H1 (cell line): Measurements from ENCODE around the gene ARL14. TPM values are rescaled to one million over a fixed set of nuclear protein-coding genes. Genes with fewer than 3 reads are reported as not detected.

Experiments
- CTCF ChIA-PET: fragments of 300-600 bp; sonication (Branson Sonifier 250); formaldehyde crosslinking; loops from one replicate; lab custom pipeline; 2021; ENCODE audit not compliant: partially characterized antibody; lab: Charles Lee
- POLR2A ChIA-PET: fragments of 300-600 bp; sonication (Branson Sonifier 250); formaldehyde crosslinking; loops from one replicate; lab custom pipeline; 2021; ENCODE audit warnings: inconsistent platforms; ENCODE audit not compliant: partially characterized antibody; lab: Charles Lee
- DNase-seq, 2 experiments: peaks; one replicate each; pipeline versions ENCODE4 v3.0.0 to v3.0.0-alpha.2; 2010 to 2022; ENCODE audit warnings: low spot score in 2 of 2, low read depth in 1 of 2, mixed read lengths in 1 of 2
- FAIRE-seq: peaks from 2 replicates; lab custom pipeline; 2011; peaks lifted over from hg19 to GRCh38; lab: Jason Lieb, UNC
- H2AFZ ChIP-seq: 2 replicates; pipeline ENCODE4 v1.8.1; 2012; ENCODE audit warnings: low read length, inconsistent platforms
- H2AK5ac ChIP-seq: 2 replicates; pipeline ENCODE4 v1.6.1; 2013; ENCODE audit warnings: low read depth, low read length
- H2BK120ac ChIP-seq: replicated peaks from 2 replicates; pipeline ENCODE3; 2013; ENCODE audit warnings: low read depth, low read length, inconsistent platforms
- H2BK12ac ChIP-seq: 2 replicates; pipeline ENCODE4 v1.6.1; 2013; ENCODE audit warnings: low read depth, low read length
- H2BK15ac ChIP-seq: 2 replicates; pipeline ENCODE4 v1.6.1; 2013; ENCODE audit warnings: low read length
- H2BK20ac ChIP-seq: 2 replicates; pipeline ENCODE4 v1.6.1; 2013; ENCODE audit warnings: low read length
- H2BK5ac ChIP-seq: 2 replicates; pipeline ENCODE4 v1.6.1; 2013; ENCODE audit warnings: low read depth, low read length
- H3K14ac ChIP-seq: 2 replicates; pipeline ENCODE4 v1.6.1; 2013; ENCODE audit warnings: inconsistent platforms; ENCODE audit not compliant: insufficient read length
- H3K18ac ChIP-seq: 2 replicates; pipeline ENCODE4 v1.6.1; 2013; ENCODE audit warnings: low read length; ENCODE audit errors: extremely low read depth
- H3K23ac ChIP-seq: 2 replicates; pipeline ENCODE4 v1.6.1; 2013; ENCODE audit warnings: inconsistent platforms; ENCODE audit not compliant: insufficient read length
- H3K23me2 ChIP-seq: 2 replicates; pipeline ENCODE4 v1.6.1; 2013; ENCODE audit warnings: low read depth, low read length
- H3K27ac ChIP-seq: 2 replicates; pipeline ENCODE4 v1.6.1; 2011; ENCODE audit warnings: low read depth, low read length, inconsistent platforms
- H3K27me3 ChIP-seq, 4 experiments: replicated peaks in 1 of 4; 1 replicate in 1 of 4; 2 replicates in 3 of 4; pipeline versions ENCODE4 v1.6.1 to v1.8.1; 2011 to 2013; ENCODE audit warnings: low read length in 3 of 4, mild to moderate bottlenecking in 3 of 4, inconsistent platforms in 2 of 4, mixed read lengths in 2 of 4, moderate library complexity in 1 of 4; ENCODE audit not compliant: control insufficient read depth in 3 of 4, insufficient read depth in 3 of 4; ENCODE audit errors: extremely low read depth in 1 of 4
- H3K36me3 ChIP-seq, 4 experiments: 2 replicates each; pipeline versions ENCODE4 v1.6.1 to v1.8.1; 2011 to 2013; ENCODE audit warnings: mild to moderate bottlenecking in 4 of 4, low read length in 3 of 4, moderate library complexity in 2 of 4, control low read depth in 1 of 4, inconsistent platforms in 1 of 4; ENCODE audit not compliant: insufficient read depth in 4 of 4, control insufficient read depth in 2 of 4
- H3K4ac ChIP-seq: replicated peaks from 2 replicates; pipeline ENCODE3; 2013; ENCODE audit warnings: low read length, low read depth, mixed read lengths, inconsistent platforms; ENCODE audit not compliant: insufficient read length
- H3K4me1 ChIP-seq, 4 experiments: replicated peaks in 1 of 4; 1 replicate in 1 of 4; 2 replicates in 3 of 4; pipeline versions ENCODE4 v1.6.1 to v1.8.1; 2011 to 2013; ENCODE audit warnings: low read length in 3 of 4, inconsistent platforms in 2 of 4, mixed read lengths in 1 of 4; ENCODE audit not compliant: insufficient read depth in 4 of 4, control insufficient read depth in 3 of 4
- H3K4me2 ChIP-seq, 2 experiments: 2 replicates each; pipeline versions ENCODE4 v1.6.1 to v1.8.1; 2011 to 2013; ENCODE audit warnings: low read depth in 2 of 2, low read length in 2 of 2, control low read depth in 1 of 2, inconsistent platforms in 1 of 2, mild to moderate bottlenecking in 1 of 2; ENCODE audit not compliant: insufficient read depth in 1 of 2
- H3K4me3 ChIP-seq, 4 experiments: fragments of 200-600, 300-600 bp in 1 of 4; sonication (generic), shearing (Covaris generic), sonication (Bioruptor Twin) in 1 of 4; 2 replicates each; pipeline versions ENCODE4 v1.5.1 to v1.8.1; 2011 to 2016; ENCODE audit warnings: low read length in 4 of 4, low read depth in 3 of 4, control low read depth in 2 of 4, inconsistent platforms in 2 of 4, mild to moderate bottlenecking in 2 of 4, mixed read lengths in 1 of 4, moderate library complexity in 1 of 4; ENCODE audit not compliant: insufficient read depth in 2 of 4; ENCODE audit errors: extremely low read depth in 1 of 4
- H3K56ac ChIP-seq: replicated peaks from 2 replicates; pipeline ENCODE3; 2013; ENCODE audit warnings: low read depth, mild to moderate bottlenecking, mixed read lengths, low read length, inconsistent platforms; ENCODE audit not compliant: insufficient read length
- H3K79me1 ChIP-seq: 2 replicates; pipeline ENCODE4 v1.6.1; 2013; ENCODE audit warnings: low read depth, low read length, control low read depth
- H3K79me2 ChIP-seq, 2 experiments: 2 replicates each; pipeline versions ENCODE4 v1.6.1 to v1.8.1; 2012 to 2013; ENCODE audit warnings: low read length in 2 of 2, mild to moderate bottlenecking in 2 of 2, inconsistent platforms in 1 of 2; ENCODE audit not compliant: insufficient read depth in 2 of 2, control insufficient read depth in 1 of 2
- H3K9ac ChIP-seq, 4 experiments: replicated peaks in 1 of 4; 1 replicate in 1 of 4; 2 replicates in 3 of 4; pipeline versions ENCODE4 v1.6.1 to v1.8.1; 2011 to 2013; ENCODE audit warnings: low read depth in 3 of 4, low read length in 3 of 4, control low read depth in 2 of 4, mild to moderate bottlenecking in 2 of 4, moderate library complexity in 2 of 4, inconsistent platforms in 1 of 4; ENCODE audit errors: extremely low read depth in 1 of 4
- H3K9me3 ChIP-seq, 2 experiments: 2 replicates each; pipeline versions ENCODE4 v1.6.1 to v1.8.1; 2012 to 2013; ENCODE audit warnings: mild to moderate bottlenecking in 2 of 2, moderate library complexity in 2 of 2, control low read depth in 1 of 2, inconsistent platforms in 1 of 2, low read depth in 1 of 2, low read length in 1 of 2, mixed read lengths in 1 of 2; ENCODE audit not compliant: insufficient read depth in 2 of 2
- H4K20me1 ChIP-seq, 2 experiments: replicated peaks in 1 of 2; 2 replicates each; pipeline versions ENCODE3 to v1.8.1; 2011 to 2013; ENCODE audit warnings: inconsistent platforms in 2 of 2, low read length in 2 of 2, mild to moderate bottlenecking in 1 of 2; ENCODE audit not compliant: insufficient read depth in 2 of 2, control insufficient read depth in 1 of 2
- H4K5ac ChIP-seq: 2 replicates; pipeline ENCODE4 v1.6.1; 2013; ENCODE audit warnings: low read length, low read depth, mixed read lengths, inconsistent platforms; ENCODE audit not compliant: insufficient read length
- H4K8ac ChIP-seq: 2 replicates; pipeline ENCODE4 v1.8.0; 2013; ENCODE audit warnings: mild to moderate bottlenecking, moderate library complexity, low read length, inconsistent platforms; ENCODE audit not compliant: insufficient read depth; ENCODE audit errors: extremely low read depth
- H4K91ac ChIP-seq: replicated peaks from 2 replicates; pipeline ENCODE3; 2013; ENCODE audit warnings: low read length, mixed read lengths, inconsistent platforms; ENCODE audit not compliant: insufficient read length
- CBX5 ChIP-seq: fragments of 300-800, 300-1000 bp; sonication (generic); IDR thresholded peaks from 2 replicates; pipeline ENCODE4 v1.7.1; 2016; ENCODE audit warnings: antibody characterized with exemption, low read length, low read depth
- EGR1 ChIP-seq: IDR thresholded peaks from 2 replicates; pipeline ENCODE4 v1.6.1; 2011; ENCODE audit warnings: low read depth, low read length, borderline replicate concordance
- EP300 ChIP-seq, 2 experiments: IDR thresholded peaks; 1 replicate in 1 of 2; 2 replicates in 1 of 2; pipeline ENCODE4 v1.6.1; 2011 to 2012; ENCODE audit warnings: low read depth in 2 of 2, low read length in 2 of 2, mild to moderate bottlenecking in 2 of 2, borderline replicate concordance in 1 of 2, inconsistent platforms in 1 of 2, moderate library complexity in 1 of 2
- FOSL1 ChIP-seq: IDR thresholded peaks from 2 replicates; pipeline ENCODE4 v1.6.1; 2011; ENCODE audit warnings: mild to moderate bottlenecking, low read depth, low read length, moderate library complexity; ENCODE audit not compliant: insufficient read depth
- RAD21 ChIP-seq, 2 experiments: IDR thresholded peaks in 1 of 2; conservative IDR thresholded peaks in 1 of 2; 2 replicates each; pipeline ENCODE4 v1.6.1; 2011; ENCODE audit warnings: low read depth in 2 of 2, low read length in 2 of 2, improper control_type of control experiment in 1 of 2, inconsistent platforms in 1 of 2, mild to moderate bottlenecking in 1 of 2, moderate library complexity in 1 of 2
- SUZ12 ChIP-seq: fragments of 200-600 bp; sonication (generic); IDR thresholded peaks from 2 replicates; pipeline ENCODE4 v1.6.1; 2012; ENCODE audit warnings: mild to moderate bottlenecking, inconsistent platforms, low read length, moderate library complexity, mixed read lengths
- WGBS, 2 experiments: shearing (Covaris generic) in 1 of 2; methylation state at CpG; one replicate each; pipeline versions ENCODE4 v1.1.6 to v1.1.7; 2013 to 2015; ENCODE audit warnings: low lambda C conversion rate in 2 of 2, mixed read lengths in 2 of 2, inconsistent platforms in 1 of 2, low coverage in 1 of 2, missing lambda C conversion rate in 1 of 2; ENCODE audit not compliant: insufficient replicate concordance in 2 of 2, insufficient coverage in 1 of 2, insufficient read length in 1 of 2; ENCODE audit errors: extremely low coverage in 1 of 2, missing lambda C conversion rate in 1 of 2; 5-methylcytosine and 5-hydroxymethylcytosine counted together
- polyA plus RNA-seq, 7 experiments: library from polyadenylated mRNA; depleted of rRNA in 3 of 7; stranded (reverse) in 5 of 7; unstranded in 2 of 7; fragments of >200 nt in 5 of 7; fragments of 200-250 nt in 2 of 7; gene quantifications; 1 replicate in 5 of 7; 2 replicates in 1 of 7; 4 replicates in 1 of 7; pipeline versions ENCODE4 v1.2.1 to v1.2.3, GENCODE V29; 2011 to 2013; ENCODE audit warnings: missing spikeins in 2 of 7, mixed read lengths in 2 of 7
- total RNA-seq: library from RNA; stranded (reverse); fragmentation: NEBNext Ultra II Directional; extraction: Animal tissue kit (Norgen Biotek cat#: 25700); gene quantifications from 2 replicates; pipeline ENCODE4 v1.2.1, GENCODE V29; 2021

The ARL14 gene
- total and polyA plus RNA-seq, 2 of the 8 experiments (the other 6 are each of a cell fraction or from before 2014, with no cell fraction given) = not detected

GRCh38 chr3:160719710-160720109, 42.8 kb downstream of the ARL14 start:
- POLR2A ChIA-PET = no interaction called here
- TF ChIP-seq SUZ12 (no peak), EP300 (IDR thresholded peaks at IDR 0.05; ENCODE audit: borderline replicate concordance in 1 of 2, low read depth in 2 of 2, low read length in 2 of 2) (no peak), FOSL1 (no peak), CBX5 (no peak), RAD21 (IDR thresholded peaks at IDR 0.05 in 1 of 2, conservative IDR thresholded peaks at IDR 0.05 in 1 of 2; ENCODE audit: low read depth in 2 of 2, low read length in 2 of 2) (no peak), EGR1 (no peak)

More at GRCh38 chr3:160719710-160720109, 42.8 kb downstream of the ARL14 start:
- Histone ChIP-seq H3K36me3 (no peaks in the 10 kb centered on the region), H3K4me2 (no peak overlapping the region), H2BK12ac (no peak overlapping the region), H3K27ac (no peak overlapping the region), H3K4me1 (no peaks in the 10 kb centered on the region), H2AK5ac (no peak overlapping the region), H2BK20ac (no peak overlapping the region), H3K56ac (no peak overlapping the region), H3K79me1 (no peaks in the 10 kb centered on the region), H3K4ac (no peak overlapping the region), H3K18ac (no peak overlapping the region), H3K79me2 (no peaks in the 10 kb centered on the region), H3K4me3 (no peak overlapping the region), H3K14ac (no peak overlapping the region), H4K5ac (no peak overlapping the region), H2BK15ac (peak overlapping the region; percentile 61; the same call in 1 of the 2 replicates), H3K23ac (no peak overlapping the region), H3K9me3 (no peaks in the 10 kb centered on the region), H4K20me1 (no peaks in the 10 kb centered on the region), H2BK120ac (no peak overlapping the region), H4K8ac (peak overlapping the region; percentile 28; the same call in 1 of the 2 replicates), H2AFZ (peak overlapping the region; percentile 19; the same call in 1 of the 2 replicates), H4K91ac (no peak overlapping the region), H3K23me2 (no peaks in the 10 kb centered on the region), H2BK5ac (no peak overlapping the region), H3K9ac (no peak overlapping the region), H3K27me3 (no peaks in the 10 kb centered on the region)
- CTCF ChIA-PET = interaction anchor here (1.0 to 3.5 kb wide), 13 partner anchors 8 to 482 kb away, joined by 3 to 25 read pairs (median 5); no protein-coding TSS in a partner anchor
- FAIRE-seq = no peak
- no peak for DNase-seq
- 91% methylated on average over 11 of the region's 11 CpGs; no CpG with 5 or more reads in 1 of the 2 experiments for WGBS, 2 experiments
